Ishikawa (cell line): ENCODE measurements around the gene HMGCLL1.

Source experiments
- CEBPB ChIP-seq: IDR thresholded peaks from 2 replicates; pipeline ENCODE4 v1.6.1; 2012
- CREB1 ChIP-seq: IDR thresholded peaks from 2 replicates; pipeline ENCODE4 v1.6.1; 2012; ENCODE audit warnings: low read depth
- EGR1 ChIP-seq: IDR thresholded peaks from 2 replicates; pipeline ENCODE4 v1.6.1; 2012
- EP300 ChIP-seq: IDR thresholded peaks from 2 replicates; pipeline ENCODE4 v1.6.1; 2012; ENCODE audit warnings: borderline replicate concordance
- FOXM1 ChIP-seq: IDR thresholded peaks from 2 replicates; pipeline ENCODE4 v1.6.1; 2012; ENCODE audit warnings: low read depth, borderline replicate concordance
- NFIC ChIP-seq: IDR thresholded peaks from 2 replicates; pipeline ENCODE4 v1.6.1; 2012
- RAD21 ChIP-seq: IDR thresholded peaks from 2 replicates; pipeline ENCODE4 v1.6.1; 2012; ENCODE audit warnings: low read depth
- TAF1 ChIP-seq: IDR thresholded peaks from 2 replicates; pipeline ENCODE4 v1.6.1; 2012; ENCODE audit warnings: low read depth, mild to moderate bottlenecking
- TCF12 ChIP-seq: IDR thresholded peaks from 2 replicates; pipeline ENCODE4 v1.6.1; 2012; ENCODE audit warnings: low read depth
- TEAD4 ChIP-seq: IDR thresholded peaks from 2 replicates; pipeline ENCODE4 v1.6.1; 2012
- YY1 ChIP-seq: IDR thresholded peaks from 2 replicates; pipeline ENCODE4 v1.6.1; 2012; ENCODE audit warnings: low read depth
- ZBTB7A ChIP-seq: IDR thresholded peaks from 2 replicates; pipeline ENCODE4 v1.6.1; 2012; ENCODE audit warnings: low read depth
- TF ChIP-seq, protein P1 (sequence below): IDR thresholded peaks from 2 replicates; pipeline ENCODE4 v1.6.1; 2012
- TF ChIP-seq, protein P2 (sequence below): IDR thresholded peaks from 2 replicates; pipeline ENCODE4 v1.6.1; 2012
- TF ChIP-seq, protein P3 (sequence below): IDR thresholded peaks from 2 replicates; pipeline ENCODE4 v1.6.1; 2012; ENCODE audit warnings: low read depth, mild to moderate bottlenecking

HMGCLL1 gene

DNA sequence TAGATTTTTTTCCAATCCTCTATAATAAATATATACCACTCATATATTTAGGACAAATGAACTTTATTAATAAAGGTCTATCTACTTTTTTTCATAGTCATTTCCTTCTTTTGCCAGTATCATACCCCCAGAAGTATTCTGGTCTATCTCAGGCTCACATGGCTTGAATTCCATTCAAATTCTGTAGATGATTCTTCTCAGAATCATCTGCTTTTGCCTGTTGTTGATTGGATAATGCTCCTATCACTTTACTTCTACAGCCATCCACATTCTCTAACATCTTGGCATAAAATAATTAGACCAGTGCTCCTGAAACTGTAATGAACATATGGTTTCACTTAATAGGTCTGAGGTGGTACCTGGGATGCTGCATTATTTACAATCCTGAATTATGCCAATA lies 130.5 kb downstream of the HMGCLL1 start:
- TF ChIP-seq ZBTB7A (no peak), TEAD4 (no peak), CREB1 (no peak), CEBPB (no peak), YY1 (no peak), TAF1 (no peak), EP300 (no peak), EGR1 (no peak), RAD21 (no peak), NFIC (no peak), FOXM1 (no peak), TCF12 (no peak)
- TF ChIP-seq, protein P1, sequence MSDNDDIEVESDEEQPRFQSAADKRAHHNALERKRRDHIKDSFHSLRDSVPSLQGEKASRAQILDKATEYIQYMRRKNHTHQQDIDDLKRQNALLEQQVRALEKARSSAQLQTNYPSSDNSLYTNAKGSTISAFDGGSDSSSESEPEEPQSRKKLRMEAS = no peak
- TF ChIP-seq, protein P2, sequence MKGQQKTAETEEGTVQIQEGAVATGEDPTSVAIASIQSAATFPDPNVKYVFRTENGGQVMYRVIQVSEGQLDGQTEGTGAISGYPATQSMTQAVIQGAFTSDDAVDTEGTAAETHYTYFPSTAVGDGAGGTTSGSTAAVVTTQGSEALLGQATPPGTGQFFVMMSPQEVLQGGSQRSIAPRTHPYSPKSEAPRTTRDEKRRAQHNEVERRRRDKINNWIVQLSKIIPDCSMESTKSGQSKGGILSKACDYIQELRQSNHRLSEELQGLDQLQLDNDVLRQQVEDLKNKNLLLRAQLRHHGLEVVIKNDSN = no peak
- TF ChIP-seq, protein P3, sequence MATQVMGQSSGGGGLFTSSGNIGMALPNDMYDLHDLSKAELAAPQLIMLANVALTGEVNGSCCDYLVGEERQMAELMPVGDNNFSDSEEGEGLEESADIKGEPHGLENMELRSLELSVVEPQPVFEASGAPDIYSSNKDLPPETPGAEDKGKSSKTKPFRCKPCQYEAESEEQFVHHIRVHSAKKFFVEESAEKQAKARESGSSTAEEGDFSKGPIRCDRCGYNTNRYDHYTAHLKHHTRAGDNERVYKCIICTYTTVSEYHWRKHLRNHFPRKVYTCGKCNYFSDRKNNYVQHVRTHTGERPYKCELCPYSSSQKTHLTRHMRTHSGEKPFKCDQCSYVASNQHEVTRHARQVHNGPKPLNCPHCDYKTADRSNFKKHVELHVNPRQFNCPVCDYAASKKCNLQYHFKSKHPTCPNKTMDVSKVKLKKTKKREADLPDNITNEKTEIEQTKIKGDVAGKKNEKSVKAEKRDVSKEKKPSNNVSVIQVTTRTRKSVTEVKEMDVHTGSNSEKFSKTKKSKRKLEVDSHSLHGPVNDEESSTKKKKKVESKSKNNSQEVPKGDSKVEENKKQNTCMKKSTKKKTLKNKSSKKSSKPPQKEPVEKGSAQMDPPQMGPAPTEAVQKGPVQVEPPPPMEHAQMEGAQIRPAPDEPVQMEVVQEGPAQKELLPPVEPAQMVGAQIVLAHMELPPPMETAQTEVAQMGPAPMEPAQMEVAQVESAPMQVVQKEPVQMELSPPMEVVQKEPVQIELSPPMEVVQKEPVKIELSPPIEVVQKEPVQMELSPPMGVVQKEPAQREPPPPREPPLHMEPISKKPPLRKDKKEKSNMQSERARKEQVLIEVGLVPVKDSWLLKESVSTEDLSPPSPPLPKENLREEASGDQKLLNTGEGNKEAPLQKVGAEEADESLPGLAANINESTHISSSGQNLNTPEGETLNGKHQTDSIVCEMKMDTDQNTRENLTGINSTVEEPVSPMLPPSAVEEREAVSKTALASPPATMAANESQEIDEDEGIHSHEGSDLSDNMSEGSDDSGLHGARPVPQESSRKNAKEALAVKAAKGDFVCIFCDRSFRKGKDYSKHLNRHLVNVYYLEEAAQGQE = no peak

DNA sequence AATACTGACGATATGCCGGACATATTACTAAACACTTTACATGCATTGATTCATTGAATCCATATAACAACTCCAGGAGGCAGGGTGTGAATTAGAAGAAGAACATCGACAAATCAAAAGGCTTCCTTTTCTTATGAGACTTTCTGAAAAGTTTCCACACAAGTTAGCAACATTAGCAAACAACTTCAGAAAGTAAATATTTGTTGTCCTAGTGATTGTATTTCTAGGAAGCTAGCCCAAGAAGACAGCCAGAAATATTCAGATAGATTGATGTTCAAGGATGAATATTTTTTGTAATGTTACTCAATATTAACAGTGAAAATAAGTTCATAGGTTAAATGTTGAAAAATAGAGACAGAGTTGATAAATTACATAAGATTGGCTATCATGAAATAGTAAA lies 131.1 kb downstream of the HMGCLL1 start:
- TF ChIP-seq, protein P1 = no peak
- TF ChIP-seq FOXM1 (no peak), TAF1 (no peak), EGR1 (no peak), CREB1 (no peak), TCF12 (no peak), RAD21 (no peak), EP300 (no peak), ZBTB7A (no peak), CEBPB (no peak), NFIC (no peak), YY1 (no peak), TEAD4 (no peak)
- TF ChIP-seq, protein P3 = no peak
- TF ChIP-seq, protein P2 = no peak

DNA sequence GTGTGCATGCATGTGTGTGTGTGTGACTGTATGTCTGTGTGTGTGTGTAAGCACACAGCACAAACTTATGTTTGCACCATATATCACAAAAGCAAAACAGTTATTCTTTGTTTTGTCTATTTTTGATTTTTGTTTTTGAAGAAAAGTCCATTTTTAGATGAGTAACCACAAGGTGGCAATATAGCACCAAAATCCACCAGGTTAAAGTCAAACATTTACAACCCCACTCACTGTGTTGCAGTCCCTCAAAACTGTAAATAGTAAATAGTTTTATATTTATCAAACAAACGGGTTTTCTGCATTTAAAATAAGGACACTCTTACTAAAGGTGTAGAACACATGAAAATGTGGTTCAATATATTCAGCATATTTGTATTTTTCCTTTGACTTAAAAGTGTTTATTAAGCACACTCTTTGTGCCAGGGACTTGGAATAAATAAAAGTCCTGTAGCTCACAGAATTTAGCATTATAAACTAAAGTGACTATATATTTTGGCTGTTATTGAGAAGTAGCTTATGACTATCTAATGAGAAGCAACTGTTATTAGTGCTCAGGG lies 133.3 kb downstream of the HMGCLL1 start:
- TF ChIP-seq, protein P2 = no peak
- TF ChIP-seq TCF12 (no peak), RAD21 (peak; percentile 81), TAF1 (no peak), ZBTB7A (no peak), CREB1 (no peak), YY1 (no peak)
- TF ChIP-seq, protein P1 = no peak

DNA sequence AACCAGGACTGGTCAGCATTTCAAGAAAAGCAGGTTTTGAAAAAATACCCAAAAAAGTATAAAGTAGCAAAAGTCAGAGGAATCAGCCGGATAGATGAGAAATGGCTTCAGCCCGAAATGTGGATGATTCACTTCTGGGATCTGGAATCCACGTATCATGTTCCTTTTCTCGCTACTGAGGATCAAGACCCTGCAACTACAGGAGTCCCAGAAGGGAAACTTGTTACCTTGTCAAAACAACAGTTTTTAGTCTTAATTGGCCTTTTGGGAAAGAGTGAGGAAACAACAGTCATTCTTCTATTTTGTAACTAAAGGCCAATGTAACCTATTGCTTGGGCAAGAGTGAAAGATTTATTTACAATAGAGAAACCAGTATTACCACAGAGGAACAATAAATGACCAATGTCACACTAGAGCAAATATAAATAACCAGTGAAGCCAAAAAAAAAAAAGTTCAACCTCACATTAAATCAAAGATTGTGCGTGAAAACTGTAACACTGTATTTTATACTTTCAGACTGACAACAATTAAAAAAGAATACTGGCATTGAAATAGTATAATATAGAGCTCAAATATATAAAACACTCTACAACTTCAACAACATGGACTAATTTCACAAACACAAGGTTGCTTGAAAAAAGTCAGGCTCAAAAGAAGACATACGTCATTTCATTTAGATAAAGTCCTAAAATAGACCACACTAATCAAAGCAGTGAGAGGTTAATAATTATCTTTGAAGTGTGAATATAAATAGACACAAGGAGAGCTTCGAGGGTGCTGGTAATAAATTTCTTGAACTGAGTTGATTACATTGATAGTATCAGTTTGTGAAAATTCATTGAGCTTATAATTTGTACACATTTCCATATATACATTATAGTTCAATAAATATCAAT lies 135.5 kb downstream of the HMGCLL1 start:
- no peak for TF ChIP-seq TAF1
- TF ChIP-seq CREB1 = no peak
- TF ChIP-seq, protein P2 = no peak
- no peak for TF ChIP-seq YY1
- no peak for TF ChIP-seq EP300
- no peak for TF ChIP-seq RAD21
- no peak for TF ChIP-seq TEAD4
- TF ChIP-seq, protein P1 = no peak
- TF ChIP-seq, protein P3 = no peak
- no peak for TF ChIP-seq FOXM1
- no peak for TF ChIP-seq ZBTB7A
- TF ChIP-seq CEBPB = no peak
- TF ChIP-seq EGR1 = no peak
- no peak for TF ChIP-seq NFIC
- TF ChIP-seq TCF12 = no peak
